Stimulated activated naive B cell treated with anti-CD40 and anti-IgM and Interleukin-4, amounts not matched to agents 10 μg/mL and 1 μg/mL and 100 μg/mL, for 72 hours (primary cell): ENCODE data around the gene FBN1.

Experiments used
- ATAC-seq, 2 donors: fragments of 150-1000 bp; cut with Tn5 transposase; replicated peaks; 2 replicates each; pipeline ENCODE4 v1.10.0; 2021; ENCODE audit warnings: moderate library complexity in 1 of 2
- DNase-seq: peaks from one replicate; pipeline ENCODE4 v3.0.0; 2021
- H3K27ac Mint-ChIP-seq: one replicate; pipeline ENCODE4 v1.8.0; 2022; ENCODE audit warnings: mild to moderate bottlenecking, mixed read lengths
- H3K27me3 Mint-ChIP-seq, 2 donors: one replicate each; pipeline ENCODE4 v1.8.0; 2022; ENCODE audit warnings: mixed read lengths in 2 of 2
- H3K36me3 Mint-ChIP-seq, 2 donors: one replicate each; pipeline ENCODE4 v1.8.0; 2022; ENCODE audit warnings: mixed read lengths in 2 of 2, mild to moderate bottlenecking in 1 of 2
- H3K4me1 Mint-ChIP-seq, 2 donors: one replicate each; pipeline ENCODE4 v1.8.0; 2022; ENCODE audit warnings: mixed read lengths in 2 of 2, mild to moderate bottlenecking in 1 of 2
- H3K4me3 Mint-ChIP-seq, 2 donors: one replicate each; pipeline ENCODE4 v1.8.0; 2022; ENCODE audit warnings: mild to moderate bottlenecking in 2 of 2, mixed read lengths in 2 of 2, moderate library complexity in 1 of 2
- H3K9me3 Mint-ChIP-seq, 2 donors: one replicate each; pipeline ENCODE4 v1.8.0; 2022; ENCODE audit warnings: mixed read lengths in 2 of 2, mild to moderate bottlenecking in 1 of 2

FBN1 gene

DNA sequence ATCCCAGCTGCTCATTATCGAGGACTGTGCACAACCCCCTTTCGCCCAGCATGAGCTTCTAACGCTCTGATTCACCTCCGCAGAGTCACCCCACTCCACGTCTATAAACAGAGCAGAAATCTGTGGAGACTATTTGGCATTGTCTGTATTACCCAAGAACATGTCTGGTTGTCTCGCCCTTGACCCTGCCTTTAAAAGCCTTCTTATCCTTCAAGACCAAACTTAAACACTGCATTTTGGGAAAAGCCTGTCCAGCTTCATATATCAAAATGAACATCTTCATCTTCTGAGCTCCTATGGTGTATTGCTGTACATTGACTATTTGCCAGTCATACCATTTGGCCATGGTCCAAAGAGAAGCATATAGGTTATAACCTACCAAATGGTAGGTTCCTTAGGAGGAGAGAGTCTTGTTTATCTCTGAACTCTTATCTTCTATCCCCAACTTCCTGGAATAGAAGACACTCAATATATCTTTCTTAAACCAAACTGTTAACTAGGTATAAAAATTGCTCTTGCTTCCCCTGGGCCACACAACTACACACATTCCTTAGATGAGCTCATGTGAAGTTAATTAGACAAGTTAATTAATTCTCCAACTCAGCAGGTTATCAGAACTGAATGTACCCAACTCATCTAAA is 90.1 kb downstream of the FBN1 start:
- no peaks in the 10 kb centered on the region for H3K4me1 Mint-ChIP-seq
- H3K27me3 Mint-ChIP-seq, result peaks cover 0 to 15% of the 10 kb centered on the region in 2 donors
- DNase-seq (no peak), ATAC-seq (no peak)
- H3K4me3 Mint-ChIP-seq, result no peak overlapping the region
- H3K36me3 Mint-ChIP-seq, result no peaks in the 10 kb centered on the region
- no peak overlapping the region for H3K27ac Mint-ChIP-seq
- H3K9me3 Mint-ChIP-seq, result no peaks in the 10 kb centered on the region

DNA sequence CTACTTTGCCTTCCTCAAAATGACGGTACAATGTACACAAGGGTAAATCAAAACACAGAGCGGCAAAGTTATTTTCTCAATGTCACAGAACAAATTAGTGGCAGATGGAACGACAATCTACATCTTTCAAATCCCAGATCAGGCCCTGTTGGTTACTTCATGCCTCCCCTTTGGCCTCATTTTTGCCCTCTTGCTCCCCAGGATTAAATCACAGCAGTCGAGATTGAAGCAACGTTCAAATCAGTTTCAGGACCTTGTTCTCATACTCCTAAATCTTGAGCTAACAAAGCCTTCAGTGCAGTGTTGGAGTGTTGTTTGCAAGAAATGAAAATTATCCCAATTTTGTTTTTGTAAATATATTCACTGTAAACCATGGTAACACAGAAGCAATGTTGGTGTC is 91.4 kb downstream of the FBN1 start:
- H3K27ac Mint-ChIP-seq, result no peak overlapping the region
- no peaks in the 10 kb centered on the region for H3K4me1 Mint-ChIP-seq
- H3K9me3 Mint-ChIP-seq, result no peaks in the 10 kb centered on the region
- H3K36me3 Mint-ChIP-seq, result no peaks in the 10 kb centered on the region
- ATAC-seq (no peak), DNase-seq (no peak)
- peaks cover 0 to 11% of the 10 kb centered on the region in 2 donors for H3K27me3 Mint-ChIP-seq
- no peak overlapping the region for H3K4me3 Mint-ChIP-seq

DNA sequence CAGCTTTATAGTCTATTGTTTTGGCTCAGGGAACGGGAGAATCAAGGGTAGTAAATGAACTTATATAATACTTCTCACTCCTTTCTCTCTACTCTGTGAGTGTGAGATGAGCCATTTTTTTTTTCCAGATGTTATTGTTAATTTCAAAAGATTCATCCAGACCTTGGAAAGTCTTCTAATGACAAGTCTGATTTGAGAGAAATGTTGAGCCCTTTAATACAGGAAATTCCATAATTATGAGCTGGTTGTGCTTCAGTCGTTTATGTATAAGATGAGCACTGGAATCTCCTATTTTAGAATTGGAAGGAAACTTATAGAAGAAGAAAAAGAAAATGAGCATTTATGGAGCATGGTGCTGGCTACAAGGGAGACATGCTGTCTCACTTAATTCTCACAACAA is 92.0 kb downstream of the FBN1 start:
- ATAC-seq, result no peak
- Mint-ChIP-seq H3K9me3 (no peaks in the 10 kb centered on the region), H3K27me3 (peaks cover 0 to 11% of the 10 kb centered on the region in 2 donors), H3K4me3 (no peak overlapping the region), H3K4me1 (no peaks in the 10 kb centered on the region), H3K36me3 (no peaks in the 10 kb centered on the region), H3K27ac (no peak overlapping the region)
- DNase-seq, result no peak

DNA sequence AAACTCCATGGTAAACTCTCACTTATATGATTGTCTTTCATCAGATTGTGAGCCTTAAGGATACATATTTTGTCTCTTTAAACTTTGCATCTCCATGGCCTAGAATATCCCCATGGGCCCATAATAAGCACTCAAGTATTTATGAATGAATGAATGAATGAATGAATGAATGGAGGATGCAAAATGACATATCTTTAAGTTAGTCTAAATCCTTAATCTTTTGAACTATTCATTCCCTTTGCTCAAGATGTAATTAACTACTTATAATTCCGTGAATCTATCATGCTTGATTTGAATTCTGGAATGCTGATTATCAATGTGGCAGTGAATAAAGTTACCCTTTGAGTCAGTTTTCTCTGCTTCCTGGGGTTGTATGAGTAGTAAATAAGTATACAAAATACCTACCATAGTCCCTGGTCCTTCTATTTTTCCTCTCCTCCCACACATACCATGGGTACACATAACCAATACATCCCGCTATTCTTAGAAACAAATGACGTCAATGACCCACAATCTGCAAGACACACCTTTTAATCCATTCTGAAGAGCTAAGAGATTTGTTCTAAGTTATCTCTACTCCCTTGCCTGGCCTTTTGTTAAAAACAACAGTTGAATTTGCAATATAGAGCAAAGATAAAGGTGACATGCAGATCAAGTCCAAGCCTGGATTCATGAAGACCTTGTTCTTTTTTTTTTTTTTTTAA is 94.5 kb downstream of the FBN1 start:
- H3K27ac Mint-ChIP-seq, result no peak overlapping the region
- peaks cover 0 to 11% of the 10 kb centered on the region in 2 donors for H3K27me3 Mint-ChIP-seq
- H3K4me3 Mint-ChIP-seq, result no peak overlapping the region
- no peaks in the 10 kb centered on the region for H3K36me3 Mint-ChIP-seq
- no peaks in the 10 kb centered on the region for H3K9me3 Mint-ChIP-seq
- DNase-seq (no peak), ATAC-seq (no peak)
- H3K4me1 Mint-ChIP-seq, result no peaks in the 10 kb centered on the region

DNA sequence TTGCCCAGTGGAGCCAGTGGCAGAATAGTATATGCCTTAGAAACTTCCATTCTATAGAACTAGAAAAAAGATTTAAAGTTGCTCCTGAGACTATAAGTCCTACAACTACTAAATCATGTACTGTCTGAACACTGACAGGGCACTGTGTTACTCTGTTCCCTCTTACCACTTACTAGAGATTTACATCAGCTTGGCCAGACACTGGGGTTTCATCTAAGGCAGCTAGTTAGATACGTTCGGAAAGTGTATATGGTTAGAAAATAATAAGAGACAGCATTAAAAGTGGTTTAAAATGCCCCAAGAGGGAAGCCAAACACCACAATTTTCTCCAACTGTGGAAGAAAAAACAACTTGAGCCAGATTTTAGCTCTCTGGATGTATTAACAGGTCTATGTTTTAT is 97.1 kb downstream of the FBN1 start:
- ATAC-seq, result no peak
- no peaks in the 10 kb centered on the region for H3K4me1 Mint-ChIP-seq
- no peaks in the 10 kb centered on the region for H3K36me3 Mint-ChIP-seq
- H3K27me3 Mint-ChIP-seq, result peaks cover 0 to 8% of the 10 kb centered on the region in 2 donors
- no peak for DNase-seq
- no peak overlapping the region for H3K27ac Mint-ChIP-seq
- H3K4me3 Mint-ChIP-seq, result no peak overlapping the region
- no peaks in the 10 kb centered on the region for H3K9me3 Mint-ChIP-seq

DNA sequence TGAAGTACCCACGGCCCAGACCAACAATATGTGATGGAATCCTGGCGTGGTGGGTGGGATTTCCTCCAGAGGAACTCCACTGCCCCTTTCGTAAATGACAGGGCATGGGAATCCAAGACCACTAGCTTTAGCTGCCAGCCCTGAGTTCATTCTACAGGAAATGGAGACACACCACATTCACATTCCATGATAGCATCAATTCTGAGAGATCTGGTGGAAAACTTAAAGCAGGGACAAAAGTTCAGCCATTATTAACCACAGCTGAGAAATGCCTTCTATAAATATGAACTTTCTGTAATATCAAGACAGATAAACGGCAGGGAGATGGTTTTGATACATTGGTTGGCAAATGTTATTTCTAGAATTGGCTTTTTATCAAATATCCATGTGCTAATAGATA is 98.2 kb downstream of the FBN1 start:
- no peak for DNase-seq
- no peak overlapping the region for H3K27ac Mint-ChIP-seq
- H3K4me1 Mint-ChIP-seq, result no peaks in the 10 kb centered on the region
- no peaks in the 10 kb centered on the region for H3K27me3 Mint-ChIP-seq
- no peaks in the 10 kb centered on the region for H3K9me3 Mint-ChIP-seq
- no peak overlapping the region for H3K4me3 Mint-ChIP-seq
- no peak for ATAC-seq
- H3K36me3 Mint-ChIP-seq, result no peaks in the 10 kb centered on the region

DNA sequence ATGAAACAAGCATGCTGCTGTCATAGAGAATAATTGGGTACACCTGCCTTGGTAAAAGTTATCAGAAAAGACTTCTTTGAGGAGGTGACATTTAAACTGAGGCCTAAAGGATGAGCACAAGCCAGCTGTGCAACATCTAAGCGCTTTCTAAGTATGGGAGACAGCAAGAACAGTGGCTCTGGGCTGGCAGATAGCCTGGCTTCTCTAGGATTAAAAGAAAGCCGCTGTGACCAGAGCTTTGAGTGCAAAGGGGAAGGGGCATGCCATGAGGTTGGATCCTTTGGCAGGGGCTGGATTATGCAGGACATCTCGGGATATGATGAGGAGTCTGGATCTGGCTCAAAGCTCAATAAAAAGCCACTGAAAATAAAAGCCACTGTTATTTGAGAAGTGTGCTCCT is 99.2 kb downstream of the FBN1 start:
- no peaks in the 10 kb centered on the region for H3K36me3 Mint-ChIP-seq
- no peaks in the 10 kb centered on the region for H3K27me3 Mint-ChIP-seq
- H3K4me3 Mint-ChIP-seq, result no peak overlapping the region
- no peak for DNase-seq
- no peaks in the 10 kb centered on the region for H3K4me1 Mint-ChIP-seq
- H3K27ac Mint-ChIP-seq, result no peak overlapping the region
- H3K9me3 Mint-ChIP-seq, result no peaks in the 10 kb centered on the region
- no peak for ATAC-seq

DNA sequence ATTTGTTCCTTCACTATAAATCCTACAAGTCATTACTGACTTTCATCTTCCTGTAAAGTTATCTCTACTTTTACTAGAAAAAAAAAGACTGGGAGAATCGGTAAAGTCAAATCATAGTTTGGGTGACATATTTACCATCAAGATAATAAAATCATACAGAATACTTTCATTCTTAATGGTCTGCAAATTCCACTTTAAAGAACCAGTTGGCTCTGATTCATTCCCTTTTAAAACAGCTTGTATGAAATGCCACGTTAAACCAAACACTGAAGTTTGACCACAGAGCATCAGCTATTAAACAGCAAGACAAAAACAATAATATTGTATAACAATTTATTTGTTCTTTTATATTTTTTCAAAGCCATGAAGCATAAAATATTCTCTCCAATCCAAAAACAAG is 100.7 kb downstream of the FBN1 start:
- H3K4me3 Mint-ChIP-seq, result no peak overlapping the region
- no peaks in the 10 kb centered on the region for H3K9me3 Mint-ChIP-seq
- no peak overlapping the region for H3K27ac Mint-ChIP-seq
- no peaks in the 10 kb centered on the region for H3K27me3 Mint-ChIP-seq
- DNase-seq (no peak), ATAC-seq (no peak)
- H3K36me3 Mint-ChIP-seq, result no peaks in the 10 kb centered on the region
- no peaks in the 10 kb centered on the region for H3K4me1 Mint-ChIP-seq

DNA sequence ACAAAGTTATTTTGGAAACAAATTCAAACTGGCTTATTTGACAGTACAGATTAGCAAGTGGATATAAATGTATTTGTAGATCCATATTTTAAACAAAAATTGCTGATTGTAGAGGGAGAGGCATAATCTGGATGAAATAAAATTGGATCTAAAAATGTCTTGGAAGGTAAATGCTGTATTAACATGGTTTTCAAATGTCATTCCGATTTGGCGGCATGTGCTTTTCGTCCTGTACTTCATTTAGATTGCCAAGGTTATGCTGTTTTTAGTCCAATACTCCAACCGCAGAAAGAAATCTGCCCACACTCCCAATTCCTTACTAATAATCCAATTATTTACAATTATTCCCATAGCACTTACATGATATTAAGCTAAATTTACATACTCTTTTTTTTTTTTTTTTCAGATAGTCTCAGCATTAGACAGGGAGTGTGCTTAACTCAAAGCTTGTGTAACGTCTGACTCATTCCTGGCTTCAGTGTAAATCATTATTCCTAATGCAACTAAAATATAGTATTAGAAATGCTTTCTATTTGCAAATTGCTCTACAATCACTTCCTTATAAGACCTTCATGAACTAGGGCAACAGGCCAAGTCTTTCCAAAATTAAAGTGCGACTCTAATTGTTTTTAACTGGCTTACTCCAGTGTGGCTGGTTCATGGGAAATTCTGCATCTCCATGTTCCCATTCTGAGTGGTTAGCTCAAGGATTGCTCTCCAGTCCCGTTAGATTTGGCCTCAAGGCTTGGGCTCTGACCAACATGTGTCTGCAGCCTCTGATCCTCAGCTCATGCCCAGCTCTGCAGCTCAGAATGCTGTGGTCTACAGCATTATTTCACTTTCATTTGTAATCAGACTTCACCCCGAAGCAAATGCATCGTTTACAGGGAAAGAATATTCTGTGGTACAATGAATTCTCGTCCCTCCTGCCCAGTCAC is 103.9 kb downstream of the FBN1 start:
- H3K4me1 Mint-ChIP-seq, result no peaks in the 10 kb centered on the region
- no peak overlapping the region for H3K4me3 Mint-ChIP-seq
- H3K27me3 Mint-ChIP-seq, result no peaks in the 10 kb centered on the region
- no peak for ATAC-seq
- H3K27ac Mint-ChIP-seq, result no peak overlapping the region
- no peak for DNase-seq
- no peaks in the 10 kb centered on the region for H3K9me3 Mint-ChIP-seq
- H3K36me3 Mint-ChIP-seq, result no peaks in the 10 kb centered on the region

DNA sequence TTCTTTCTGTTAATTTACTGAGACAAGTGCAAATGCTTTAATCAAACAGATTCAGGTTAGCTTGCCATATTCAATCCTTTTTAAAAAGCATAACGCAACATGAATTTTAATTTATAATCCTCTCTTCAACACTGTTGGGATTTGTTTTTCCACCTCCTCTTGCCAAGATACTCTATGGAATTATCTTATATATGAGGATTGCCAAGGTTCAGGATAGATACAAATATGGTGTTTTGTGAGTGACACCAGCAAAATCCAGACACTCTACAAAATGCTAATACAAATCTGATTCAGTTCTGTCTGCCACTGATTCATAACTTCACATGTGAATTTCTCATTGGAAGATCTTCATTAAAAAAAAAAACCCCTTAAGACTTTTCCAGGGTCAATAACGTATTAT is 104.8 kb downstream of the FBN1 start:
- ATAC-seq (no peak), DNase-seq (no peak)
- Mint-ChIP-seq H3K4me1 (no peaks in the 10 kb centered on the region), H3K9me3 (no peaks in the 10 kb centered on the region), H3K27ac (no peak overlapping the region), H3K27me3 (no peaks in the 10 kb centered on the region), H3K4me3 (no peak overlapping the region), H3K36me3 (no peaks in the 10 kb centered on the region)

DNA sequence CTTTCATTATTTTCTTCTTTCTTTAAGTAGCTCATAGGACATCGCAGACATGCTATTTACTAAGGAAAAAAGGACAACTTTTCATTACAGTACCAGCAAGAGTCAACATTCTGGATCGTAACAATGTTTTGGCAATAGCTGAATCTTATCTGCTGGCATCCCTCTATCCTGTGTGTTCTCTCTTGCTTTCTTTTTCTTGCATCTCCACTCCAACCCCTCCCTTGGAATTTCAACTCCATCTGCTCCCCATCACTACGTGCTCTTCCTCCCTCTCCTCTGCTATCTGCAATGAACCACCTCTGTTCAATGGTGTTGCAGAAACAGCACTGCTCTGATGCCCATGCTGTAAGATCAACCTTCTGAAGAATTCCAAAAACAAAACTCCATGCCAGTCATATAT is 106.6 kb downstream of the FBN1 start:
- Mint-ChIP-seq H3K27ac (no peak overlapping the region), H3K27me3 (no peaks in the 10 kb centered on the region), H3K4me1 (no peaks in the 10 kb centered on the region), H3K36me3 (no peaks in the 10 kb centered on the region), H3K9me3 (no peaks in the 10 kb centered on the region), H3K4me3 (no peak overlapping the region)
- DNase-seq (no peak), ATAC-seq (no peak)

DNA sequence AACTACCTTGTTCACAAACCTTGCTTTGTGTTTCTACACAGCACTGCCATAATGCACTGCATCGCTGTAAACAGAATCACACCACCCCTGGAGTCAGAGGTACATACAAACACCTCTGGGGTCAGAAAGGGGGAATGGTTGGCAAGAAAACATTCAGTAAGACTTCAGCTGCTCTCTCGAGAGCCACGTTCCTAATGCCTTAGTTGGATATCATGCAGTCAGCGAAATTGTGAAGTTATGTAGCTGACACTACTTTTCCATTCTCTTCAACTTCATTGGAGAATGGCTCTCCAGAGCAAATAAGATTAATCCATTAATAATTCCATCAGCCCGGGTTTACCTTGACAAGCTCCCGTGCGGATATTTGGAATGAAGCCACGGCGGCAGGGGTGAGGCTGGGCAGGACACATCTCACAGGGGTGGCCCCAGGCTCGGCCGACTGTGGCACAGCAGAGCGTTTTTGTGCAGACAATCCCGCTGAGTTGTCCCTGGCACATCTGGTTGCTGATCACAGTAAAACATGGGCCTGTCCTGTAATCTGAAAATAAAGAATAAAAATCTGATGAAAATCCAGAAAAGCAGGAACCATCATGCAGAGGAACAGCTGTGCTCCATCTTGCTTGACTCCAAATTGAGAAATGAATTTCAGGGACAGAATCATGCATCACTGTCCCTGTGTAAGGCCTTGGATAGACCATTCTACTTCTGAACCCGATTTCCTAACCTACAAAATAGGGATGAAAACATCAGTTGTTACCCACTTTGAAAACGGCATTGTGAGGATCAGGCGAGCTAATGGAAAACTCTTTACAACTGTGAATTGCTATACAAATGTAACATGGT is 108.0 kb downstream of the FBN1 start:
- no peak for ATAC-seq
- Mint-ChIP-seq H3K4me3 (no peak overlapping the region), H3K27me3 (no peaks in the 10 kb centered on the region), H3K36me3 (no peaks in the 10 kb centered on the region), H3K4me1 (no peaks in the 10 kb centered on the region), H3K9me3 (no peaks in the 10 kb centered on the region), H3K27ac (no peak overlapping the region)
- DNase-seq, result no peak

DNA sequence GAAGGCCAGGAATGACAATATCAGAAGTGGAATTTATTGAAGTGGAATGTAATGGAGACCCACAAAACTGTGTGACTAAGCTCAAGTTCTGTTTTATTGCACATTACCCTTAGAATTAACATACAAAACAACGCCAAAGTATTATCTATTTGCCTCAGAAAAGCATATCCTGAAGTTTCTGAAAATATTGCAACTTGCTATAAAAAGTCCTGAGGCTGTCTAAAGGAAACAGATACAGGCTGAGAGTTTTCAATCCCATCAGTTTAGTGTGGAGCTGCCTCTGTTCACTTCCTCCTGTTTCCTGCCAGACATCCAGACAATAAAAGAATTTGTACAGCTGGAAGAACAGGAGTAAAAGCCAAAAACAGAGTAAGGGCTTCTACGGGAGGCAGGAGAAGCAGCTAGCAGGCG is 108.8 kb downstream of the FBN1 start:
- DNase-seq (no peak), ATAC-seq (no peak)
- Mint-ChIP-seq H3K4me1 (no peaks in the 10 kb centered on the region), H3K4me3 (no peak overlapping the region), H3K27ac (no peak overlapping the region), H3K27me3 (no peaks in the 10 kb centered on the region), H3K9me3 (no peaks in the 10 kb centered on the region), H3K36me3 (no peaks in the 10 kb centered on the region)

DNA sequence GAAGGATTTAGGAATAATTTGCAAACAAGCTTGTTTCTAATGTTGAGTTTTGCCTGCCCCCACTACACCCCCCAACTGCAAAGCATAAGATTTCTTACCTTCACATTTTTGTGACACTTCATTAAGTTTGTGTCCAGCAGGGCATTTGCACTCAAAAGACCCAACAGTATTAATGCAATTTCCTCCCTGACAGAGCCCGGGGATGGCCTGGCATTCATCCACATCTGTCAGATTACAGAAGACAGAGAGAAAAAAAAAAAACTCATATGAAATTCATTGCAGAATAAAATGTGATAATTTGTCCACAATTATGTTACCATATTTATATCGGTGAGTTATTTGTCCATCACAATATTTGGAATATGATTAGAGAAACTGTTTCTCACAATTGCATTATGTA is 111.5 kb downstream of the FBN1 start:
- H3K27me3 Mint-ChIP-seq, result no peaks in the 10 kb centered on the region
- no peak overlapping the region for H3K27ac Mint-ChIP-seq
- H3K9me3 Mint-ChIP-seq, result no peaks in the 10 kb centered on the region
- ATAC-seq (no peak), DNase-seq (no peak)
- H3K4me3 Mint-ChIP-seq, result no peak overlapping the region
- no peaks in the 10 kb centered on the region for H3K36me3 Mint-ChIP-seq
- H3K4me1 Mint-ChIP-seq, result no peaks in the 10 kb centered on the region
